ENCODE results near the gene TTLL11. TPM values are rescaled to one million over a fixed set of nuclear protein-coding genes. Genes with fewer than 3 reads are reported as not detected.

TTLL11 gene
- polyA plus RNA-seq, 2 donors: 2.3 to 4.5 TPM

DNA sequence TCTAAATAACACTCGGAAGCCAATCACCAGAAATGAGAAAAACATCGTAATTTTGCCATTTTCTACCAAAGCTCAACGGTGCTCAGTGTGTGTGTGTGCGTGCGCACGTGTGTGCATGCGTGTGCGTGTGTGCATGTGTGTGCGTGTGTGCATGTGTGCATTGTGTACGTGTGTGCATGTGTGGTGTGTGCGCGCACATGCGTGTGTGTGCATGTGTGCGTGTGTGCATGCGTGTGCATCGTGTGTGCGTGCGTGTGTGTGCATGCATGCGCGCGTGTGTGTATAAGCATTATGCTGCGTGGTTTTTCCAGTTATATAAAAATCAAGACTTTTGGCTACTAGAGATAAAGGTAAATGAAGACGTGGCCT lies 276.7 kb downstream of the TTLL11 start:
- peaks cover 0 to 3% of the 10 kb centered on the region in 2 donors for H3K4me1 ChIP-seq (ENCODE audit: control insufficient read depth in 2 of 2, insufficient read depth in 2 of 2, low read length in 1 of 2)
- WGBS, 2 donors: 88 to 91% methylated on average over 23 of the region's 23 CpGs
- no peaks in the 10 kb centered on the region for H3K9me3 ChIP-seq (ENCODE audit: control insufficient read depth in 2 of 2, insufficient read depth in 1 of 2, low read depth in 1 of 2, low read length in 1 of 2)
- no peak overlapping the region for H3K4me3 ChIP-seq (ENCODE audit: low read depth in 1 of 2, low read length in 2 of 2)
- no peaks in the 10 kb centered on the region for H3K36me3 ChIP-seq (ENCODE audit: control insufficient read depth in 2 of 2, insufficient read depth in 2 of 2, low read length in 1 of 2)
- no peaks in the 10 kb centered on the region for H3K27me3 ChIP-seq (ENCODE audit: control insufficient read depth in 1 of 2, insufficient read depth in 2 of 2, low read length in 2 of 2)
- H3K27ac ChIP-seq (ENCODE audit: low read depth in 2 of 2, low read length in 1 of 2): no peak overlapping the region

DNA sequence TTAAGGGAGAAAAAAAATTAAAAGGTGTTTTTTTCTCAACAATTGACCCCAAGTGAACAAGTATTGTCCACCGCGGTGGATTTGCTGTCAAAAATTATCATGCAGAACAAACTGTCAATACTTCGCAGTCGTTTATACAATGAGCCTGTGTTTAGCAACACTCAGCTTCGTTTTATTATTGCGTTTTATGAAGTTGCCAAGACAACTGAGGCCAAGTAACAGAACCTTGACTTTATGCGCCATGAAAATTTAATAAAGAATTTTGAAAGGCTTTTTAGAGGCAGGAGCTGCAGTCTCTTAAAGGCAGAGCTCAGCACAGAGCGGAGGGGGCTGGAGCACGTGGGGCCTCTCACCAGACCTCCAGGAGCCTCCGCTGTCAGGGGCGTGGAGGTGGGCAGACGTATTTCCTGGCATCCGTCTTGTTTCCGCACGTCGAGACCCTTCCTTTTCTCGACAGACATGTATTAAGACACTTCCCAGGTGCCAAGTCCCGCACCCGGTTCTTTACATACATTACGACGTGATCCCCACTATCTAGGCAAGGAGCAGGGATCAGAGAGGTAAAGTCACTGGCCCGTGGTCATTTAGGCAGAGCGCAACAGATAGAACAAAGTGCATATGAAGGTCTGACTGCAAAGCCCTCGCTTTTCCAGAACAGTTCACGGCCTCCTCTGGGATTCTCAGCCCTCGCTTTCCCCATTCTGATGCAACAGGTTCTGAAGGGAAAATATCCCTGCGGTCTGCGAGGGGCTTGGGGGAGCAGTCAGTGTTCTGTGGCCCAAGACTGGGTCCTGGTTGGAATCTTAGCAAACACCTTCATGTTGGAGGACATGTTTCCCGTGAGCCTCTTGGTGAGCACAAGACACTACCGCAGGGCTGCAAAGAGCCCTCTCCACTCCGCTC lies 277.3 kb downstream of the TTLL11 start:
- Histone ChIP-seq H3K9me3 (ENCODE audit: control insufficient read depth in 2 of 2, insufficient read depth in 1 of 2, low read depth in 1 of 2, low read length in 1 of 2) (no peaks in the 10 kb centered on the region), H3K4me1 (ENCODE audit: control insufficient read depth in 2 of 2, insufficient read depth in 2 of 2, low read length in 1 of 2) (peaks cover 0 to 3% of the 10 kb centered on the region in 2 donors), H3K27me3 (ENCODE audit: control insufficient read depth in 1 of 2, insufficient read depth in 2 of 2, low read length in 2 of 2) (no peaks in the 10 kb centered on the region), H3K4me3 (ENCODE audit: low read depth in 1 of 2, low read length in 2 of 2) (no peak overlapping the region), H3K27ac (ENCODE audit: low read depth in 2 of 2, low read length in 1 of 2) (no peak overlapping the region), H3K36me3 (ENCODE audit: control insufficient read depth in 2 of 2, insufficient read depth in 2 of 2, low read length in 1 of 2) (no peaks in the 10 kb centered on the region)
- WGBS, 2 donors: 83 to 84% methylated on average over 31 of the region's 31 CpGs

DNA sequence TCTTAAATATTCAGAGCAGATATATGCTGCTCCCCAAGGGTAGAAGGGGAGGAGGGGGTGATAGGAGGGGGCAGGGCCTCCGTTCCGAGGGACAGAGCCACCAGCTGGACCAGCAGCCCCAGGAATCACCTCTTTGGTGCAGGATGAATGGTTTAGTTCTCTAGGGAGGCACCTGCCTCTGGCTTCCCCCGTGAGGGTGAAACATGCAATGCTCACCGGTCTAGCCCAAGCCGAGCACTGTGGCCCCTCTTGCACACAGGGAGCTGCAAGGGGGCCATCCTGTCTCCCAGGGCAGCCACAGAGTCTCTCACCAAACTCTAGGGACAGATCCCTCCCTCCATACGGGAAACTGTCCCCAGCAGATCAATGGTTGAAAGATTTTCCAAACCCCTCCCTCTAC lies 278.0 kb downstream of the TTLL11 start:
- 85 to 92% methylated on average over 6 of the region's 6 CpGs for WGBS, 2 donors
- Histone ChIP-seq H3K36me3 (ENCODE audit: control insufficient read depth in 2 of 2, insufficient read depth in 2 of 2, low read length in 1 of 2) (no peaks in the 10 kb centered on the region), H3K4me1 (ENCODE audit: control insufficient read depth in 2 of 2, insufficient read depth in 2 of 2, low read length in 1 of 2) (peaks cover 0 to 3% of the 10 kb centered on the region in 2 donors), H3K27ac (ENCODE audit: low read depth in 2 of 2, low read length in 1 of 2) (no peak overlapping the region), H3K4me3 (ENCODE audit: low read depth in 1 of 2, low read length in 2 of 2) (no peak overlapping the region), H3K9me3 (ENCODE audit: control insufficient read depth in 2 of 2, insufficient read depth in 1 of 2, low read depth in 1 of 2, low read length in 1 of 2) (no peaks in the 10 kb centered on the region), H3K27me3 (ENCODE audit: control insufficient read depth in 1 of 2, insufficient read depth in 2 of 2, low read length in 2 of 2) (no peaks in the 10 kb centered on the region)

DNA sequence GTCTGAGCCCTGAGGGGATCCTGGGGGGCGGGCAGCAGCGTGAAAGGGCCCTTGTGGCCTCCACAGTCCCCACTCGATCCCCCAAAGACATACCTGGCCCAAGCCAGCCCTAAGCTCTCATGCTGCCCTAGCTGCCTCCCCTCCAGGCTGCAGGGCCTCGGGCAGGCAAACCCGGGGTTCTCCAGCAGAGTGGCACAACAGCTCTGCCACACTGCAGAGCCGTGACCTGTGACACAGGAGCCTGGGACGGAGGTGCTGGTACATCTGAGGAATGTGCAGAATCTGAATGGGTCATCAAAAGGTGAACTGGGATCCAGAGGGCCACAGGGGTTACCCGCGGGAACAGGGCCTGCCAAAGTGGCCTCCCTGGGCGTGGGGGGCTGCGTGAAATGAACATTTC lies 278.5 kb downstream of the TTLL11 start:
- H3K9me3 ChIP-seq (ENCODE audit: control insufficient read depth in 2 of 2, insufficient read depth in 1 of 2, low read depth in 1 of 2, low read length in 1 of 2): no peaks in the 10 kb centered on the region
- WGBS, 2 donors: 81 to 82% methylated on average over 11 of the region's 11 CpGs
- no peaks in the 10 kb centered on the region for H3K27me3 ChIP-seq (ENCODE audit: control insufficient read depth in 1 of 2, insufficient read depth in 2 of 2, low read length in 2 of 2)
- H3K27ac ChIP-seq (ENCODE audit: low read depth in 2 of 2, low read length in 1 of 2): no peak overlapping the region
- peaks cover 0 to 3% of the 10 kb centered on the region in 2 donors for H3K4me1 ChIP-seq (ENCODE audit: control insufficient read depth in 2 of 2, insufficient read depth in 2 of 2, low read length in 1 of 2)
- H3K4me3 ChIP-seq (ENCODE audit: low read depth in 1 of 2, low read length in 2 of 2): no peak overlapping the region
- H3K36me3 ChIP-seq (ENCODE audit: control insufficient read depth in 2 of 2, insufficient read depth in 2 of 2, low read length in 1 of 2): no peaks in the 10 kb centered on the region

DNA sequence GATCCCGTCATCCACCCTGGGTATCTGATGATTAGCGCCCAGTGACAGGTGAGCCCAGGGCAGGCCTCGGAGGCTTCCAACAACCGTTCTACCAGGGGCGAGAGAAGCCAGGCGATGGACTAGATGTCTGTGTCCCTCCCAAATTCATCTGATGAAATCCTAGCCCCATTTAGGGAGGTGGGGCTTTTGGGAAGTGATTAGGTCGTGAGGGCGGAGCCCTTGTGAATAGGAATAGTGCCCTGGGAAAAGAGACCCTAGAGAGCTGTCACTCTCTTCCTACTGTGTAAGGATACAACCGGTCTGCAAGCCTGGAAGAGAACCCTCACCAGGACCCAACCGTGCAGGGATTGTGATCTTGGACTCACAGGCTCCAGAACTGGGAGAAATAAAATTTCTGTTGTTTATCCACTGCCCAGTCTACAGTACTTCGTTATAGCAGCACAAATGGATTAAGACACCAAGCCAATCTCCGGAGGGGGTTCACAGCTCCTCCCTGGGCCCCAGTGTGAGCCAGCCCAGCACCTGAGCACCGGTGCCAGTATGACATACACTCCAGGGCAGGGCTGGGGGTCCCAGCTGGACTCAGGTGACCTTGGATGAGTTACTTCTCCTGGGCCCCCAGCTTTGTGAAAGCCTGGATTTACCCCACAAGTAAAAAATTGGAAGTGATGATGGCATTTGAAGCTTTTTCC lies 279.4 kb downstream of the TTLL11 start:
- no peaks in the 10 kb centered on the region for H3K27me3 ChIP-seq (ENCODE audit: control insufficient read depth in 1 of 2, insufficient read depth in 2 of 2, low read length in 2 of 2)
- H3K27ac ChIP-seq (ENCODE audit: low read depth in 2 of 2, low read length in 1 of 2): no peak overlapping the region
- H3K4me1 ChIP-seq (ENCODE audit: control insufficient read depth in 2 of 2, insufficient read depth in 2 of 2, low read length in 1 of 2): no peaks in the 10 kb centered on the region
- no peak overlapping the region for H3K4me3 ChIP-seq (ENCODE audit: low read depth in 1 of 2, low read length in 2 of 2)
- H3K9me3 ChIP-seq (ENCODE audit: control insufficient read depth in 2 of 2, insufficient read depth in 1 of 2, low read depth in 1 of 2, low read length in 1 of 2): no peaks in the 10 kb centered on the region
- no peaks in the 10 kb centered on the region for H3K36me3 ChIP-seq (ENCODE audit: control insufficient read depth in 2 of 2, insufficient read depth in 2 of 2, low read length in 1 of 2)
- 86 to 88% methylated on average over 13 of the region's 13 CpGs for WGBS, 2 donors

DNA sequence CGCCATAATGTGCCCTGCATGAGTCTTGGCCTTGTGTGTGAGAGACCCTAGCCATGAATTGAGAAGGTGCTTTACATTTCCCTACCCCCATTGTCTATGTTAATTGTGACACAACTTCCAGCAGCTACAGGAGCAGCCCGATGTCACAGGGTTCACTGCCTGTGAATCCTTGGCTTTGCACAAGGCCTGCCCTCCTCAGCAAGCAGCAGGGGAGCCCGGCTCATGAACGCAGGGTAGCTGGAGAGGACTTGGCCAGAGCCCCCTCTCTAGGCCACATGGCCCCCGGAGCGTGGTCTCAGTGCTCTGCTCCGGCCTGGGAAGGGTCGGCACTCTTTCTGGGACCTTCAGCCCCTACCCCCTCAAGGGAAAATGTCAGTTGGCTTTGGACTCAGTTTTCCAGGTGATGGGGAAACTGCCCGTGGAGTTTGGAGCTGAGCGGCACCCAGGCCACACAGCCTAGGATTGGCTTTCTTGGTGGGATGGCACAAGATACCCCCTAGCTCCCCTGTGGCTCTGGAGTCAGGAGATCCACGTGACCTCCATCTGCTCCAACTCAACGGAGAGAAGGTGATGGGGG lies 280.9 kb downstream of the TTLL11 start:
- no peaks in the 10 kb centered on the region for H3K9me3 ChIP-seq (ENCODE audit: control insufficient read depth in 2 of 2, insufficient read depth in 1 of 2, low read depth in 1 of 2, low read length in 1 of 2)
- no peaks in the 10 kb centered on the region for H3K27me3 ChIP-seq (ENCODE audit: control insufficient read depth in 1 of 2, insufficient read depth in 2 of 2, low read length in 2 of 2)
- no peak overlapping the region for H3K4me3 ChIP-seq (ENCODE audit: low read depth in 1 of 2, low read length in 2 of 2)
- H3K36me3 ChIP-seq (ENCODE audit: control insufficient read depth in 2 of 2, insufficient read depth in 2 of 2, low read length in 1 of 2): no peaks in the 10 kb centered on the region
- peaks cover 0 to 3% of the 10 kb centered on the region in 2 donors for H3K4me1 ChIP-seq (ENCODE audit: control insufficient read depth in 2 of 2, insufficient read depth in 2 of 2, low read length in 1 of 2)
- no peak overlapping the region for H3K27ac ChIP-seq (ENCODE audit: low read depth in 2 of 2, low read length in 1 of 2)
- 86 to 91% methylated on average over 12 of the region's 12 CpGs for WGBS, 2 donors

DNA sequence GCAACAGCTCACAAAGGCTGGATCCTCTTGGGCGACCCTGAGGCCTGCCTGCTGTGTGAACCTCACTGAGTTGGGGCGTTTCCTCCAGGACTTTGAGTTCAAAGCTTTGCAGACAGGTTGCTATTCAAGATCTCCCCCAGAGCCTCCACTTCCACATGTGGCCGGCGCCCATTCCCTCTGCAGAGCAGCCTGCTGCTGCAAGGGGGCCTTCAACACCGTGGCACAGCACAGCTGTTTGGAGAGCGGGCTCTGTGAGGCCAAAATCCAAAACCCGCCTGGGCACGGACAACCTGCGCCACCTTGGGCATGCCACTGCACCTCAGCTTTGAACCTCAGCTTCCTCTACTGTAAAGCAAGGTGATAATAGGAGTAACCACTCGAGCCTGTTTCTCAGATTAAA lies 281.4 kb downstream of the TTLL11 start:
- Histone ChIP-seq H3K27ac (ENCODE audit: low read depth in 2 of 2, low read length in 1 of 2) (no peak overlapping the region), H3K36me3 (ENCODE audit: control insufficient read depth in 2 of 2, insufficient read depth in 2 of 2, low read length in 1 of 2) (no peaks in the 10 kb centered on the region), H3K9me3 (ENCODE audit: control insufficient read depth in 2 of 2, insufficient read depth in 1 of 2, low read depth in 1 of 2, low read length in 1 of 2) (no peaks in the 10 kb centered on the region), H3K27me3 (ENCODE audit: control insufficient read depth in 1 of 2, insufficient read depth in 2 of 2, low read length in 2 of 2) (no peaks in the 10 kb centered on the region), H3K4me3 (ENCODE audit: low read depth in 1 of 2, low read length in 2 of 2) (no peak overlapping the region), H3K4me1 (ENCODE audit: control insufficient read depth in 2 of 2, insufficient read depth in 2 of 2, low read length in 1 of 2) (peaks cover 0 to 7% of the 10 kb centered on the region in 2 donors)
- WGBS, 2 donors: 87 to 90% methylated on average over 10 of the region's 10 CpGs

DNA sequence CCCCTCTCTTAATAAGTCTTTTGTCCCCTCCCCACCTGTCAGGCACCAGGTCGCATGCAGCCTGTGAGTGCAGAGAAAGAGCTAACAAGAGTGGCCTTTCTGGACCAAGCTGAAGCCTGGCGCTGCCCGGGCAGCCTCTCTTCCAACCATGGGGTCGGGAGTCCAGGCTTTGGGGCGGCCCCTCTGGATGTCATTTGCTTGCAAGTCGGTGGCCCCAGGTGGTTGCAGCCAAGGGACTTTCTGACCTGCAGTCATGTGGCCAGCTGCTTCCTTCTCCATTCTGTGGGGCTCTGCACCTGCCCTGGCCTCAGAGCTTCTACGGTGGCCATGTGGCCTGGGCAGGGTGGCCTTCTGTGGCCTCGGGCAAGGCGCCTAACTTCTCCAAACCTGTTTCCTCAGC lies 282.0 kb downstream of the TTLL11 start:
- H3K4me3 ChIP-seq (ENCODE audit: low read depth in 1 of 2, low read length in 2 of 2): no peak overlapping the region
- no peak overlapping the region for H3K27ac ChIP-seq (ENCODE audit: low read depth in 2 of 2, low read length in 1 of 2)
- H3K27me3 ChIP-seq (ENCODE audit: control insufficient read depth in 1 of 2, insufficient read depth in 2 of 2, low read length in 2 of 2): no peaks in the 10 kb centered on the region
- no peaks in the 10 kb centered on the region for H3K36me3 ChIP-seq (ENCODE audit: control insufficient read depth in 2 of 2, insufficient read depth in 2 of 2, low read length in 1 of 2)
- peaks cover 0 to 7% of the 10 kb centered on the region in 2 donors for H3K4me1 ChIP-seq (ENCODE audit: control insufficient read depth in 2 of 2, insufficient read depth in 2 of 2, low read length in 1 of 2)
- H3K9me3 ChIP-seq (ENCODE audit: control insufficient read depth in 2 of 2, insufficient read depth in 1 of 2, low read depth in 1 of 2, low read length in 1 of 2): no peaks in the 10 kb centered on the region
- WGBS, 2 donors: 80 to 84% methylated on average over 9 of the region's 9 CpGs

DNA sequence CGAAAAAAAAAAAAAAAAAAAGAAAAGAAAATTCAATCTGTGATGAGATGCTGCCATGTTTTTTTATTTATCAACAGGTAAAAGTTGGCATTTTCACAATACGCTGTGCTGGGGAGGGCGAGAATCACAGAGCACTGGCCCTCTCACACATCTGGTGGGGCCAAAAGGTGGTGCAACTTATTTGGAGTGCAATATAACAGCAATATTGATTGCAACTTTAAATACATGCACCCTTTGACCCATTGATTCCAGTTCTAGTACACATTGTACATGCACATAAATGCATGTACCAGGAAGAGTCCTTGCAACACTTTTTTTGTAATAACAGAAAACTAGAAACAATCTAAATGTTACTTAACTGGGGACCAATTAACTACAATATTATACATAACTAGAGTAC lies 282.6 kb downstream of the TTLL11 start:
- Histone ChIP-seq H3K27ac (ENCODE audit: low read depth in 2 of 2, low read length in 1 of 2) (no peak overlapping the region), H3K27me3 (ENCODE audit: control insufficient read depth in 1 of 2, insufficient read depth in 2 of 2, low read length in 2 of 2) (no peaks in the 10 kb centered on the region), H3K36me3 (ENCODE audit: control insufficient read depth in 2 of 2, insufficient read depth in 2 of 2, low read length in 1 of 2) (no peaks in the 10 kb centered on the region), H3K9me3 (ENCODE audit: control insufficient read depth in 2 of 2, insufficient read depth in 1 of 2, low read depth in 1 of 2, low read length in 1 of 2) (no peaks in the 10 kb centered on the region), H3K4me3 (ENCODE audit: low read depth in 1 of 2, low read length in 2 of 2) (no peak overlapping the region), H3K4me1 (ENCODE audit: control insufficient read depth in 2 of 2, insufficient read depth in 2 of 2, low read length in 1 of 2) (peaks cover 0 to 7% of the 10 kb centered on the region in 2 donors)
- WGBS, 2 donors: 87 to 92% methylated on average over 3 of the region's 3 CpGs

All from esophagus (tissue), 2 donors.